ENCODE data around the gene UBE3C. TPM values are rescaled to one million over a fixed set of nuclear protein-coding genes. Genes with fewer than 3 reads are reported as not detected.

The UBE3C gene
- total RNA-seq, 4 donors from 2014 or later, result 70.9 to 107 (median 100) TPM

DNA sequence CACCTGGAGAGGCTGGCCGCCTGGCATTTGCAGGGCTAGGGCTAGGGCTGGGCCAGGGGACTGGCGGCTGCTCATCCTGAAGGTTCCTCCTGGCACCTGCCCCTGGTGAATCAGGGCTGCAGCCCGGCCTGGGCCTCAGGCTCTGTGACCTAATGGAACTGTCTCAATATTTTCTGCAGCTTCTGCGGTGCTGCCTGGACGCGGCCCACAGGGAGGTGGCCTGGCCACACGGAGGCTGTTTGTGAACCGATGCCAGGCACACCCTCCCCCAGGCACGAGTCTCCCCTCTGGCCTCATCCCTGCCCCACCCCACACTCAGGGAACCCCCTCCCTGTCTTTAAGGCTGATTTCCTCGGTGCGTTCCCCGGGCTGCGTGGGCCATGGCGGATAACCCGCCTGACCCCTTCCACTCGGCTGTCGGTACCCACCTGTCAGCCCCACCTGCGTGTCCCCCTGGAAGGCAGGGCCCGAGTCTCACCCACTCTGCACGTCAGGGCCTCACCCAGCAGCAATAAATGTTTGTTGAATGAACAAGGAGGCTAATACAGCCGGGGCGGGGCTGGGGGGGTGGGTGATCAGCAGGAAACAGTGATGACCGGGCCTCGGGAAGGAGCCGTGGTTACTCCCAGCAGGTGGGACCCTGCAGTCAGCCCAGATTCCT, 143.5 kb downstream of the UBE3C start:
- 50 to 73% methylated on average over 3 of the region's 25 CpGs for WGBS, 2 donors (ENCODE audit: low coverage in 1 of 2)
- Histone ChIP-seq H3K27me3 (peaks cover 49% of the 10 kb centered on the region), H3K4me1 (peaks cover 0 to 18% (median 5%) of the 10 kb centered on the region in 3 donors), H3K36me3 (no peaks in the 10 kb centered on the region), H3K4me3 (no peak overlapping the region), H3K27ac (no peak overlapping the region), H3K9me3 (peaks cover 0 to 12% (median 0%) of the 10 kb centered on the region in 3 donors)
- no peak for ATAC-seq
- TF ChIP-seq EP300 (IDR thresholded peaks at IDR 0.05), result no peak
- TF ChIP-seq POLR2AphosphoS5 (IDR thresholded peaks at IDR 0.05), result no peak

DNA sequence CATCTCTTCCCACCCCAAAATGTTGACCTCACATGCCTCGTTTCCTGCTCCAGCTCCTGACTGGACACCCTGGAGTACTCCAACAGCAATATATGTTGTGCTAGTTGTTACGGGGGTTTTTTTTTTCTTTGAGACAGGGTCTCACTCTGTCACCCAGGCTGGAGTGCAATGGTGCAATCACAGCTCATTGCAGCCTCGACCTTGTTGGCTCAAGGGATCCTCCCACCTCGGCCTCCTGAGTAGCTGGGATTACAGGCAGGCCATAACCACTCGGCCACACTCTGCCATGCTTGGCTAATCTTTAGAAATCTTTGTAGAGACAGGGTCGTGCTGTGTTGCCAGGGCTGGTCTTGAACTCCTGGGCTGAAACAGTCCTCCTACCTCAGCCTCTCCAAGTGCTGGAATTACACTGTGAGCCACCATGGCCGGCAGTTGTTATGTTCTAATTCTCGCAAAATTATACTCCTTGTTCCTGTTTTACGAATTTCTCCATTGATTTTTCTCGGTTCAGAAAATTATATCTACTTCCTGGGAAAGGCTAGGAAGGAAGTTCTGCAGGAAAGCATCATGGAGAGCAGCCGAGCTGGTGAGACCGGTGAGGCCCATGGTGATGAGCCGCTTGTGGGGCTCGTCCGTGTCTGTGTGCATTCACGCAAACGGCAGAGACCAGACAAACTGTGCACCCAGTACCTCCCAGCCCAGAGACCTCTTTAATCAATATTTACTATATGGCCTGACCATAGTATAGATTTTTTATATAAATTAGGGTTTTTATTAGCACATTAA, 145.7 kb downstream of the UBE3C start:
- WGBS, 2 donors (ENCODE audit: low coverage in 1 of 2), result 86 to 91% methylated on average over 9 to 14 of the region's 17 CpGs
- no peaks in the 10 kb centered on the region for H3K36me3 ChIP-seq
- no peak for ATAC-seq
- H3K4me1 ChIP-seq, result peaks cover 0 to 9% (median 5%) of the 10 kb centered on the region in 3 donors
- H3K9me3 ChIP-seq, result peaks cover 0 to 12% (median 0%) of the 10 kb centered on the region in 3 donors
- H3K27me3 ChIP-seq, result peaks cover 47% of the 10 kb centered on the region
- no peak for TF ChIP-seq EP300 (IDR thresholded peaks at IDR 0.05)
- TF ChIP-seq POLR2AphosphoS5 (IDR thresholded peaks at IDR 0.05), result no peak
- TF ChIP-seq, protein P1, sequence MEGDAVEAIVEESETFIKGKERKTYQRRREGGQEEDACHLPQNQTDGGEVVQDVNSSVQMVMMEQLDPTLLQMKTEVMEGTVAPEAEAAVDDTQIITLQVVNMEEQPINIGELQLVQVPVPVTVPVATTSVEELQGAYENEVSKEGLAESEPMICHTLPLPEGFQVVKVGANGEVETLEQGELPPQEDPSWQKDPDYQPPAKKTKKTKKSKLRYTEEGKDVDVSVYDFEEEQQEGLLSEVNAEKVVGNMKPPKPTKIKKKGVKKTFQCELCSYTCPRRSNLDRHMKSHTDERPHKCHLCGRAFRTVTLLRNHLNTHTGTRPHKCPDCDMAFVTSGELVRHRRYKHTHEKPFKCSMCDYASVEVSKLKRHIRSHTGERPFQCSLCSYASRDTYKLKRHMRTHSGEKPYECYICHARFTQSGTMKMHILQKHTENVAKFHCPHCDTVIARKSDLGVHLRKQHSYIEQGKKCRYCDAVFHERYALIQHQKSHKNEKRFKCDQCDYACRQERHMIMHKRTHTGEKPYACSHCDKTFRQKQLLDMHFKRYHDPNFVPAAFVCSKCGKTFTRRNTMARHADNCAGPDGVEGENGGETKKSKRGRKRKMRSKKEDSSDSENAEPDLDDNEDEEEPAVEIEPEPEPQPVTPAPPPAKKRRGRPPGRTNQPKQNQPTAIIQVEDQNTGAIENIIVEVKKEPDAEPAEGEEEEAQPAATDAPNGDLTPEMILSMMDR (IDR thresholded peaks at IDR 0.05), result no peak
- TF ChIP-seq POLR2A (IDR thresholded peaks at IDR 0.05), result no peak
- H3K4me3 ChIP-seq, result no peak overlapping the region
- H3K27ac ChIP-seq, result no peak overlapping the region

DNA sequence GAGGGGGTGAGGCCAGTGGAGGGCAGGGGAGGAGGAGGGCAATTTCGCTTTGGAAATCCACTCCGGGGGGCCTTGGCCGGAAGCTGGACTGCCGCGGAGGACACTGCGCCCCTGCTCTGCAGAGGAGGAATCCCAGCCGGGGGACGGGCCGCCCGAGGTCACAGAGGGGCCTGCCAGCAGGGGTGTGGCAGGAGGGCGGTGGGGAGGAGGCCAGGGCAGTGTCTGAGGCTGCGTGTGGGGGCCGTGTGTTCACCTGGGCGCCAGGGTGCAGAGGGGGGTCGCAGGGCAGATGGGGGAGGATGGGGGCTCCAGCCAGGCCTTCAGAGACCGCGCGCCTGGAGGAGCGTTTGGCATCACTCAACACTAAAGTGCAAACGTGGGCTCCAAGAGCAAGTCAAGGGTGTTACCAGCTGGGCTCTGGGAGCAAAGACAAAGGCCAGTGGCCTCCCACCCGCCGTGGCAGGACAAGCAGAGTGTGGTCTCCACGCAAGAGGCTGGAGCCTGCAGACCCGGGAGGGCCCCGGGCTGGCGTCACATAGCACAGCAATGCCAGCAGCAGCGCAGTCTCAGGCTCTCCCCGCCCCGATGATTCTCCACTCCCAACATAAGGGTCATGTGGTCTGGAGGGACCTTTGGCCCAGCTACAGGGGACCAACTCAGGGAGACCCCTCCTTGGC, 152.8 kb downstream of the UBE3C start:
- TF ChIP-seq, protein P1 (IDR thresholded peaks at IDR 0.05), result no peak
- no peak for TF ChIP-seq EP300 (IDR thresholded peaks at IDR 0.05)
- TF ChIP-seq POLR2A (IDR thresholded peaks at IDR 0.05), result no peak
- no peak for TF ChIP-seq POLR2AphosphoS5 (IDR thresholded peaks at IDR 0.05)
- no peak overlapping the region for H3K4me3 ChIP-seq
- H3K36me3 ChIP-seq, result no peaks in the 10 kb centered on the region
- H3K27me3 ChIP-seq, result peaks cover 41% of the 10 kb centered on the region
- no peaks in the 10 kb centered on the region for H3K9me3 ChIP-seq
- no peaks in the 10 kb centered on the region for H3K4me1 ChIP-seq
- peak; percentile 22 for ATAC-seq
- H3K27ac ChIP-seq, result no peak overlapping the region
- WGBS, 2 donors (ENCODE audit: low coverage in 1 of 2), result 69% methylated on average over 12 of the region's 29 CpGs; no CpG with 5 or more reads in 1 of the 2 donors

DNA sequence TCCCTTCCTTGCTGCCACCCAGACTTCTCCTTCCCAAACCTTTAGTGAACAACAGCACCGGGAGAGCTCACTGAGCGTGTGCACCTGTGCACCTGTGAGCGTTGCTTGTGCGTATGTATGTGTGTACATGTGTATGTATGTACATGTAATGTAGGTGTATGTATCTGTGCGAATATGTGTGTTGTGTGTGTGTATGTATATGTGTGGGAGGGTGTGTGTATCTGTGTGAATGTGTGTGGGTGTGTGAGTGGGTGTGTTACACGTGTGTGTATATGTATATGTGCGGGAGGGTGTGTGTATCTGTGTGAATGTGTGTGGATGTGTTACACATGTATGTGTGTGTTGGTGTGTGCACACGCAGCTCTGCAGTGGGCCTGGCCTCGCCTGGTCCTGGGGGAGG, 153.5 kb downstream of the UBE3C start:
- no peaks in the 10 kb centered on the region for H3K9me3 ChIP-seq
- ATAC-seq, result no peak

More for the DNA sequence above, 153.5 kb downstream of the UBE3C start:
- Histone ChIP-seq H3K4me3 (no peak overlapping the region), H3K27ac (no peak overlapping the region), H3K4me1 (no peaks in the 10 kb centered on the region), H3K27me3 (peaks cover 41% of the 10 kb centered on the region), H3K36me3 (no peaks in the 10 kb centered on the region)
- TF ChIP-seq EP300 (IDR thresholded peaks at IDR 0.05), result no peak
- TF ChIP-seq, protein P1 (IDR thresholded peaks at IDR 0.05), result no peak
- TF ChIP-seq POLR2AphosphoS5 (IDR thresholded peaks at IDR 0.05), result no peak
- TF ChIP-seq POLR2A (IDR thresholded peaks at IDR 0.05), result no peak
- WGBS, 2 donors (ENCODE audit: low coverage in 1 of 2), result 90 to 93% methylated on average over 2 to 7 of the region's 9 CpGs

Measured in gastroesophageal sphincter (tissue), 4 donors.